ENCODE results near the gene BNIP2.

DNA sequence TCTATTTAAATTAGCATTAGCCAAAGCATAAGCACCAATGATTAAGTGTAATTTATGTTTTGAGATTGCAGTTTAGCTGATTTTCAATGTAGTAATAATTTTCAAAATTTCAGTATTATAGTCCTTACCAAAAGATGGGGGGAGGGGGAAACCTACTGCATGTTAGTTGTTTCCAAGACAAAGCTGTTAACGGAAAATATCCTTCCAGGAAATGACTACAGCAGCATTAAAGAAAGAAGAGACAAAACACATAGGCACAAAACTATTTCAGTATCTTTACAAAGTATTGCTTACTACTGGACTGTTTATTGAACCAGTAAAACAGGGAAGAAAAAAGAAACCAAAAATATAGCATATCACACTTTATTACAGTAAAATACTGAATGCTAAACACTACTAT lies 10.5 kb downstream of the BNIP2 start:
- TF ChIP-seq EZH2 (optimal IDR thresholded peaks at IDR 0.05; ENCODE audit: low read depth, low read length) (no peak), EZH2phosphoT487 (IDR thresholded peaks at IDR 0.05; ENCODE audit: low read length) (no peak)
- TF ChIP-seq, protein P1, sequence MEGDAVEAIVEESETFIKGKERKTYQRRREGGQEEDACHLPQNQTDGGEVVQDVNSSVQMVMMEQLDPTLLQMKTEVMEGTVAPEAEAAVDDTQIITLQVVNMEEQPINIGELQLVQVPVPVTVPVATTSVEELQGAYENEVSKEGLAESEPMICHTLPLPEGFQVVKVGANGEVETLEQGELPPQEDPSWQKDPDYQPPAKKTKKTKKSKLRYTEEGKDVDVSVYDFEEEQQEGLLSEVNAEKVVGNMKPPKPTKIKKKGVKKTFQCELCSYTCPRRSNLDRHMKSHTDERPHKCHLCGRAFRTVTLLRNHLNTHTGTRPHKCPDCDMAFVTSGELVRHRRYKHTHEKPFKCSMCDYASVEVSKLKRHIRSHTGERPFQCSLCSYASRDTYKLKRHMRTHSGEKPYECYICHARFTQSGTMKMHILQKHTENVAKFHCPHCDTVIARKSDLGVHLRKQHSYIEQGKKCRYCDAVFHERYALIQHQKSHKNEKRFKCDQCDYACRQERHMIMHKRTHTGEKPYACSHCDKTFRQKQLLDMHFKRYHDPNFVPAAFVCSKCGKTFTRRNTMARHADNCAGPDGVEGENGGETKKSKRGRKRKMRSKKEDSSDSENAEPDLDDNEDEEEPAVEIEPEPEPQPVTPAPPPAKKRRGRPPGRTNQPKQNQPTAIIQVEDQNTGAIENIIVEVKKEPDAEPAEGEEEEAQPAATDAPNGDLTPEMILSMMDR (IDR thresholded peaks at IDR 0.05; ENCODE audit: low read length) = no peak
